ENCODE results near the gene TMSB10. TPM values are rescaled to one million over a fixed set of nuclear protein-coding genes. Genes with fewer than 3 reads are reported as not detected.

The TMSB10 gene
- polyA plus RNA-seq, 1 donor (not counting 4 experiments of a cell fraction or from before 2014, with no cell fraction given): 3,595 TPM

DNA sequence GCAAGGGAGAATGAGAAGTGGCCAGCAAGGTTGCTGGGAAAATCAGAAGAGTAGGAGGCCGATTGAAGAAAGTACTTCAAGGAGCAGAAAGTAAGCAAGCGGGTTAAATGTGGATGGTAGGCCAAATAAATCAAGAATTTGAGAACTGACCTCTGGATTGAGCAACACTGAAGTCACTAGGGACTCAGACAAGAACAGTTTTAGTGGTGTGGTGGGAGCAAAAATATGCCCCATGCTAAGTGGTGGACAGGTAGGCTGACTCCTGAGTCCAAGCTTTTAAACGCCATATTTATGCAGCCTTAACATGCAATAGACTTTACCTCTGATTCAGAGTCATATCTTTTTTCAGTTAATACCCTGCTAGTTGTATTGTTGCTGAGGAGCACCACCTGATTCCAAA is 29.1 kb upstream of the TMSB10 start:
- Histone ChIP-seq H3K9ac (ENCODE audit: control insufficient read depth, extremely low read depth, insufficient read depth, low read length) (no peak overlapping the region), H3K4me1 (ENCODE audit: control insufficient read depth, extremely low read depth, insufficient read depth, low read length) (peaks cover 9% of the 10 kb centered on the region), H3K36me3 (ENCODE audit: control insufficient read depth in 2 of 2, extremely low read depth in 1 of 2, insufficient read depth in 2 of 2, low read length in 2 of 2) (no peaks in the 10 kb centered on the region), H3K4me3 (ENCODE audit: control insufficient read depth in 2 of 3, extremely low read depth in 1 of 3, insufficient read depth in 2 of 3, low read depth in 1 of 3, low read length in 3 of 3) (no peak overlapping the region), H3K27ac (ENCODE audit: control insufficient read depth, insufficient read depth, low read length) (no peak overlapping the region), H2AFZ (ENCODE audit: control insufficient read depth, low read length) (no peak overlapping the region), H4K20me1 (ENCODE audit: control insufficient read depth, extremely low read depth, insufficient read depth, low read length) (no peaks in the 10 kb centered on the region), H3K9me3 (ENCODE audit: control insufficient read depth, low read depth, low read length) (no peaks in the 10 kb centered on the region), H3K4me2 (ENCODE audit: control insufficient read depth, extremely low read depth, insufficient read depth, low read depth, low read length) (no peak overlapping the region), H3K27me3 (ENCODE audit: control insufficient read depth, extremely low read depth, insufficient read depth, low read length) (peaks cover 41% of the 10 kb centered on the region), H3K79me2 (ENCODE audit: control insufficient read depth, insufficient read depth, low read length) (no peaks in the 10 kb centered on the region), H3K9me1 (ENCODE audit: control insufficient read depth, extremely low read depth, insufficient read depth, low read length) (no peaks in the 10 kb centered on the region)
- DNase-seq (ENCODE audit: low read depth, low spot score) (no peak), FAIRE-seq (no peak)
- dilution Hi-C loops (cut with MboI; ENCODE audit: extremely low pct_ligation_motif_present, low sequenced_read_pairs): loop anchor here (5.0 kb wide), 1 partner anchor 69 kb away; no protein-coding TSS in a partner anchor
- no peak for TF ChIP-seq EZH2 (IDR thresholded peaks at IDR 0.05; ENCODE audit: low read length)
- TF ChIP-seq CTCF (optimal IDR thresholded peaks at IDR 0.05 in 1 of 3, IDR thresholded peaks at IDR 0.05 in 1 of 3, conservative IDR thresholded peaks at IDR 0.05 in 1 of 3; ENCODE audit: extremely low read depth in 1 of 3, insufficient read depth in 2 of 3, low read length in 3 of 3): no peak

- H4K20me1 ChIP-seq (ENCODE audit: control insufficient read depth, extremely low read depth, insufficient read depth, low read length): no peaks in the 10 kb centered on the region
- dilution Hi-C loops (cut with MboI; ENCODE audit: extremely low pct_ligation_motif_present, low sequenced_read_pairs): loop anchor here (5.0 kb wide), 1 partner anchor 71 kb away; no protein-coding TSS in a partner anchor
- H3K27ac ChIP-seq (ENCODE audit: control insufficient read depth, insufficient read depth, low read length): no peak overlapping the region
- H3K4me2 ChIP-seq (ENCODE audit: control insufficient read depth, extremely low read depth, insufficient read depth, low read depth, low read length): no peak overlapping the region
- H3K9ac ChIP-seq (ENCODE audit: control insufficient read depth, extremely low read depth, insufficient read depth, low read length): no peak overlapping the region
- DNase-seq (ENCODE audit: low read depth, low spot score): no peak
- no peaks in the 10 kb centered on the region for H3K9me3 ChIP-seq (ENCODE audit: control insufficient read depth, low read depth, low read length)
- TF ChIP-seq EZH2 (IDR thresholded peaks at IDR 0.05; ENCODE audit: low read length) (no peak), CTCF (optimal IDR thresholded peaks at IDR 0.05 in 1 of 3, IDR thresholded peaks at IDR 0.05 in 1 of 3, conservative IDR thresholded peaks at IDR 0.05 in 1 of 3; ENCODE audit: extremely low read depth in 1 of 3, insufficient read depth in 2 of 3, low read length in 3 of 3) (no peak)
- H3K36me3 ChIP-seq (ENCODE audit: control insufficient read depth in 2 of 2, extremely low read depth in 1 of 2, insufficient read depth in 2 of 2, low read length in 2 of 2): no peaks in the 10 kb centered on the region
- no peaks in the 10 kb centered on the region for H3K9me1 ChIP-seq (ENCODE audit: control insufficient read depth, extremely low read depth, insufficient read depth, low read length)
- H3K79me2 ChIP-seq (ENCODE audit: control insufficient read depth, insufficient read depth, low read length): no peaks in the 10 kb centered on the region
- H2AFZ ChIP-seq (ENCODE audit: control insufficient read depth, low read length): no peak overlapping the region
- peaks cover 47% of the 10 kb centered on the region for H3K27me3 ChIP-seq (ENCODE audit: control insufficient read depth, extremely low read depth, insufficient read depth, low read length)
- no peak for FAIRE-seq
- H3K4me1 ChIP-seq (ENCODE audit: control insufficient read depth, extremely low read depth, insufficient read depth, low read length): peaks cover 12% of the 10 kb centered on the region
- H3K4me3 ChIP-seq (ENCODE audit: control insufficient read depth in 2 of 3, extremely low read depth in 1 of 3, insufficient read depth in 2 of 3, low read depth in 1 of 3, low read length in 3 of 3): no peak overlapping the region
These were observed 27.0 kb upstream of the TMSB10 start for GRCh38 chr2:84878459-84878858.

All from keratinocyte (primary cell).